AG08395 (cell line): ENCODE measurements around the gene SMIM5.

Experiments used
- DNase-seq: peaks from one replicate; pipeline ENCODE4 v3.0.0; 2012; ENCODE audit warnings: mixed read lengths, low spot score

SMIM5 gene

GRCh38 chr17:75640556-75641119 is 7.4 kb downstream of the SMIM5 start:
- no peak for DNase-seq

- no peak for DNase-seq
These were observed 8.1 kb downstream of the SMIM5 start for GRCh38 chr17:75641343-75641742.

- no peak for DNase-seq
These were observed 9.0 kb downstream of the SMIM5 start for GRCh38 chr17:75642182-75642783.

- DNase-seq: no peak
These were observed 9.8 kb downstream of the SMIM5 start for GRCh38 chr17:75642784-75643642.

GRCh38 chr17:75643643-75644017 is 10.4 kb downstream of the SMIM5 start:
- no peak for DNase-seq

- no peak for DNase-seq
These were observed 12.3 kb downstream of the SMIM5 start for GRCh38 chr17:75645501-75645888.

- no peak for DNase-seq
These were observed 12.8 kb downstream of the SMIM5 start for GRCh38 chr17:75645889-75646637.

GRCh38 chr17:75646638-75646992 is 13.4 kb downstream of the SMIM5 start:
- DNase-seq: no peak

- DNase-seq: no peak
These were observed 13.8 kb downstream of the SMIM5 start for GRCh38 chr17:75647061-75647460.

GRCh38 chr17:75647921-75648320 is 14.7 kb downstream of the SMIM5 start:
- no peak for DNase-seq

GRCh38 chr17:75649687-75650086 is 16.5 kb downstream of the SMIM5 start:
- DNase-seq: no peak

- no peak for DNase-seq
These were observed 17.6 kb downstream of the SMIM5 start for GRCh38 chr17:75650874-75651273.

GRCh38 chr17:75652341-75652740 is 19.1 kb downstream of the SMIM5 start:
- DNase-seq: no peak

GRCh38 chr17:75652934-75653549 is 19.8 kb downstream of the SMIM5 start:
- peak; percentile 48 for DNase-seq

- DNase-seq: no peak
These were observed 20.9 kb downstream of the SMIM5 start for GRCh38 chr17:75654176-75654575.

- no peak for DNase-seq
These were observed 25.0 kb downstream of the SMIM5 start for GRCh38 chr17:75658237-75658636.

- no peak for DNase-seq
These were observed 28.3 kb downstream of the SMIM5 start for GRCh38 chr17:75661531-75661930.

- no peak for DNase-seq
These were observed 29.3 kb downstream of the SMIM5 start for GRCh38 chr17:75662511-75662910.

- DNase-seq: no peak
These were observed 30.9 kb downstream of the SMIM5 start for GRCh38 chr17:75664099-75664549.

GRCh38 chr17:75665981-75666380 is 32.7 kb downstream of the SMIM5 start:
- DNase-seq: no peak

- peak; percentile 98 for DNase-seq
These were observed 33.9 kb downstream of the SMIM5 start, which contains the start of the genes RECQL5 and SAP30BP for GRCh38 chr17:75666959-75667790. RECQL5 (minus strand) TSS chr17:75667154; CDS start chr17:75666557, 597 bp downstream. SAP30BP (plus strand) TSS chr17:75667338; CDS start chr17:75667373, 35 bp downstream.
